HEK293 (cell line): ENCODE results near the gene GINS2.
A peak's percentile ranks its signal among the peaks of the same experiment; 100 is the strongest.

Experiments
- CTCF ChIA-PET: fragments of 350-600 bp; formaldehyde crosslinking; extraction: SDS; loops from one replicate; lab custom pipeline; 2021; ENCODE audit warnings: antibody characterized with exemption; lab: Yijun Ruan, JAX
- POLR2A ChIA-PET: fragments of 300-600 bp; formaldehyde crosslinking; extraction: SDS; loops from one replicate; lab custom pipeline; 2020; ENCODE audit warnings: antibody characterized with exemption, inconsistent platforms; lab: Yijun Ruan, JAX
- H3K27ac ChIP-seq: fragments of 200-500 bp; sonication (Bioruptor generic); 2 replicates; pipeline ENCODE4 v1.5.1; 2014; ENCODE audit warnings: low read depth, low read length, control low read depth, inconsistent platforms; ENCODE audit errors: extremely low read depth
- H3K36me3 ChIP-seq, 2 experiments: fragments of 200-500 bp in 1 of 2; sonication (Bioruptor generic) in 1 of 2; 1 replicate in 1 of 2; 2 replicates in 1 of 2; pipeline ENCODE4 v1.5.1; 2014 to 2017; ENCODE audit warnings: inconsistent platforms in 2 of 2, low read length in 2 of 2; ENCODE audit not compliant: control insufficient read depth in 2 of 2, insufficient read depth in 1 of 2
- H3K4me1 ChIP-seq: fragments of 200-500 bp; sonication (Bioruptor generic); 2 replicates; pipeline ENCODE4 v1.5.1; 2014; ENCODE audit warnings: mild to moderate bottlenecking, low read length, inconsistent platforms; ENCODE audit not compliant: control insufficient read depth, insufficient read depth
- H3K4me3 ChIP-seq: 2 replicates; pipeline ENCODE4 v1.5.1; 2011; ENCODE audit warnings: low read depth, mild to moderate bottlenecking, control low read depth, low read length, moderate library complexity
- H3K9me3 ChIP-seq: fragments of 200-500 bp; sonication (Bioruptor generic); 2 replicates; pipeline ENCODE4 v1.5.1; 2014; ENCODE audit warnings: low read depth, low read length, inconsistent platforms; ENCODE audit not compliant: control insufficient read depth, insufficient read depth
- HOXA7 ChIP-seq: sonication (generic); formaldehyde crosslinking; IDR thresholded peaks from 2 replicates; pipeline ENCODE4 v1.8.1; 2022; ENCODE audit warnings: missing genetic modification reagents, borderline replicate concordance
- KLF7 ChIP-seq: fragments of 450-650 bp; formaldehyde crosslinking; IDR thresholded peaks from 2 replicates; pipeline ENCODE4 v1.5.1; 2016; ENCODE audit warnings: missing biosample characterization, missing genetic modification characterization, borderline replicate concordance
- KLF9 ChIP-seq: fragments of 450-650 bp; formaldehyde crosslinking; IDR thresholded peaks from 2 replicates; pipeline ENCODE4 v1.5.1; 2016; ENCODE audit warnings: missing biosample characterization, missing genetic modification characterization, low read depth
- MYNN ChIP-seq: fragments of 450-650 bp; formaldehyde crosslinking; IDR thresholded peaks from 2 replicates; pipeline ENCODE4 v1.5.1; 2016; ENCODE audit warnings: missing biosample characterization, missing genetic modification characterization, borderline replicate concordance
- SP3 ChIP-seq: fragments of 450-650 bp; formaldehyde crosslinking; IDR thresholded peaks from 2 replicates; pipeline ENCODE4 v1.5.1; 2016; ENCODE audit warnings: missing biosample characterization, missing genetic modification characterization
- TRIM28 ChIP-seq: IDR thresholded peaks from 2 replicates; pipeline ENCODE4 v1.6.1; 2011; ENCODE audit warnings: low read length, control low read depth, borderline replicate concordance
- ZBTB17 ChIP-seq: fragments of 450-650 bp; formaldehyde crosslinking; IDR thresholded peaks from 2 replicates; pipeline ENCODE4 v1.5.1; 2016; ENCODE audit warnings: missing biosample characterization, missing genetic modification characterization
- ZFP69B ChIP-seq: fragments of 450-650 bp; formaldehyde crosslinking; IDR thresholded peaks from 2 replicates; pipeline ENCODE4 v1.5.1; 2016; ENCODE audit warnings: missing biosample characterization, missing genetic modification characterization
- ZNF155 ChIP-seq: fragments of 450-650 bp; formaldehyde crosslinking; IDR thresholded peaks from 2 replicates; pipeline ENCODE4 v1.5.1; 2016; ENCODE audit warnings: missing biosample characterization, missing genetic modification characterization
- ZNF16 ChIP-seq: fragments of 450-650 bp; formaldehyde crosslinking; IDR thresholded peaks from 2 replicates; pipeline ENCODE4 v1.5.1; 2016; ENCODE audit warnings: low read depth, missing biosample characterization, missing genetic modification characterization
- ZNF350 ChIP-seq: fragments of 450-650 bp; formaldehyde crosslinking; IDR thresholded peaks from 2 replicates; pipeline ENCODE4 v1.5.0; 2017; ENCODE audit warnings: missing biosample characterization, mild to moderate bottlenecking, missing genetic modification characterization
- ZNF548 ChIP-seq: fragments of 450-650 bp; formaldehyde crosslinking; IDR thresholded peaks from 2 replicates; pipeline ENCODE4 v1.5.1; 2016; ENCODE audit warnings: missing biosample characterization, missing genetic modification characterization
- ZNF785 ChIP-seq: fragments of 450-650 bp; formaldehyde crosslinking; IDR thresholded peaks from 2 replicates; pipeline ENCODE4 v1.5.1; 2016; ENCODE audit warnings: missing biosample characterization, missing genetic modification characterization
- ZSCAN30 ChIP-seq: fragments of 450-650 bp; IDR thresholded peaks from 2 replicates; pipeline ENCODE4 v1.5.1; 2018; ENCODE audit warnings: missing biosample characterization, mild to moderate bottlenecking, missing genetic modification characterization, moderate library complexity
- TF ChIP-seq, protein P1 (sequence below): fragments of 450-650 bp; formaldehyde crosslinking; IDR thresholded peaks from 2 replicates; pipeline ENCODE4 v1.5.1; 2016; ENCODE audit warnings: missing biosample characterization, missing genetic modification characterization
- TF ChIP-seq, protein P2 (sequence below): IDR thresholded peaks from 2 replicates; pipeline ENCODE4 v1.6.1; 2011; ENCODE audit warnings: mild to moderate bottlenecking, low read depth, low read length, borderline replicate concordance
- TF ChIP-seq, protein P3 (sequence below): fragments of 450-650 bp; formaldehyde crosslinking; optimal IDR thresholded peaks from 2 replicates; pipeline ENCODE3; 2016; ENCODE audit warnings: missing biosample characterization, mild to moderate bottlenecking, missing genetic modification characterization
- TF ChIP-seq, protein P4 (sequence below): sonication (generic); formaldehyde crosslinking; IDR thresholded peaks from 2 replicates; pipeline ENCODE4 v1.8.1; 2022; ENCODE audit warnings: mild to moderate bottlenecking, moderate library complexity, missing genetic modification reagents
- TF ChIP-seq, protein P5 (sequence below): fragments of 450-650 bp; formaldehyde crosslinking; IDR thresholded peaks from 2 replicates; pipeline ENCODE4 v1.5.1; 2016; ENCODE audit warnings: missing biosample characterization, missing genetic modification characterization
- TF ChIP-seq, protein P6 (sequence below): fragments of 450-650 bp; formaldehyde crosslinking; IDR thresholded peaks from 2 replicates; pipeline ENCODE4 v1.5.1; 2016; ENCODE audit warnings: missing biosample characterization, missing genetic modification characterization, low read depth

The GINS2 gene

DNA sequence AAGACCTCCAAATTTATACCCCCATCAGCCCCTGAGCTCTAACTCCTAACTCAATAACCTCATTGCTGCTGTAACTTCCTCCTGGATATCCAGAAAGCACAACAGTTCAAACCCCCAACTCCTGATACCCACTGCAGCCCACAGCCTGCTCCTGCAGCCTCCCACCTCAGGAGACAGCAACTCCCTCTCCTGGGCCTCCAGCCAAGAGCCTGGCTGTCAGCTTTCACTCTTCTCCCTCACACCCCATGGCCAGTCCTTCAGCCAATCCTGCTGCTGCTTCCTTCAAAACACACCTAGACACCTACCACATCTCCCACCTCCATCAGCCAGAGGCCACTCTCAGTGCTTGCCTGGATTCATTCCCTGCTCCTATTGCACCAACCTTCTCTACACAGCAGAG lies 5.4 kb downstream of the GINS2 start (continued):
- TF ChIP-seq MYNN (tag by site-specific recombination) (no peak), HOXA7 (CRISPR knock-in tag) (no peak), ZNF548 (peak; percentile 85), TRIM28 (no peak), ZNF350 (tag by site-specific recombination) (no peak), ZBTB17 (tag by site-specific recombination) (no peak), KLF7 (tag by site-specific recombination) (no peak)
- TF ChIP-seq, protein P1, sequence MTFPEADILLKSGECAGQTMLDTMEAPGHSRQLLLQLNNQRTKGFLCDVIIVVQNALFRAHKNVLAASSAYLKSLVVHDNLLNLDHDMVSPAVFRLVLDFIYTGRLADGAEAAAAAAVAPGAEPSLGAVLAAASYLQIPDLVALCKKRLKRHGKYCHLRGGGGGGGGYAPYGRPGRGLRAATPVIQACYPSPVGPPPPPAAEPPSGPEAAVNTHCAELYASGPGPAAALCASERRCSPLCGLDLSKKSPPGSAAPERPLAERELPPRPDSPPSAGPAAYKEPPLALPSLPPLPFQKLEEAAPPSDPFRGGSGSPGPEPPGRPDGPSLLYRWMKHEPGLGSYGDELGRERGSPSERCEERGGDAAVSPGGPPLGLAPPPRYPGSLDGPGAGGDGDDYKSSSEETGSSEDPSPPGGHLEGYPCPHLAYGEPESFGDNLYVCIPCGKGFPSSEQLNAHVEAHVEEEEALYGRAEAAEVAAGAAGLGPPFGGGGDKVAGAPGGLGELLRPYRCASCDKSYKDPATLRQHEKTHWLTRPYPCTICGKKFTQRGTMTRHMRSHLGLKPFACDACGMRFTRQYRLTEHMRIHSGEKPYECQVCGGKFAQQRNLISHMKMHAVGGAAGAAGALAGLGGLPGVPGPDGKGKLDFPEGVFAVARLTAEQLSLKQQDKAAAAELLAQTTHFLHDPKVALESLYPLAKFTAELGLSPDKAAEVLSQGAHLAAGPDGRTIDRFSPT (tag by site-specific recombination), result no peak
- TF ChIP-seq, protein P2, sequence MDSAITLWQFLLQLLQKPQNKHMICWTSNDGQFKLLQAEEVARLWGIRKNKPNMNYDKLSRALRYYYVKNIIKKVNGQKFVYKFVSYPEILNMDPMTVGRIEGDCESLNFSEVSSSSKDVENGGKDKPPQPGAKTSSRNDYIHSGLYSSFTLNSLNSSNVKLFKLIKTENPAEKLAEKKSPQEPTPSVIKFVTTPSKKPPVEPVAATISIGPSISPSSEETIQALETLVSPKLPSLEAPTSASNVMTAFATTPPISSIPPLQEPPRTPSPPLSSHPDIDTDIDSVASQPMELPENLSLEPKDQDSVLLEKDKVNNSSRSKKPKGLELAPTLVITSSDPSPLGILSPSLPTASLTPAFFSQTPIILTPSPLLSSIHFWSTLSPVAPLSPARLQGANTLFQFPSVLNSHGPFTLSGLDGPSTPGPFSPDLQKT, result no peak
- TF ChIP-seq, protein P3, sequence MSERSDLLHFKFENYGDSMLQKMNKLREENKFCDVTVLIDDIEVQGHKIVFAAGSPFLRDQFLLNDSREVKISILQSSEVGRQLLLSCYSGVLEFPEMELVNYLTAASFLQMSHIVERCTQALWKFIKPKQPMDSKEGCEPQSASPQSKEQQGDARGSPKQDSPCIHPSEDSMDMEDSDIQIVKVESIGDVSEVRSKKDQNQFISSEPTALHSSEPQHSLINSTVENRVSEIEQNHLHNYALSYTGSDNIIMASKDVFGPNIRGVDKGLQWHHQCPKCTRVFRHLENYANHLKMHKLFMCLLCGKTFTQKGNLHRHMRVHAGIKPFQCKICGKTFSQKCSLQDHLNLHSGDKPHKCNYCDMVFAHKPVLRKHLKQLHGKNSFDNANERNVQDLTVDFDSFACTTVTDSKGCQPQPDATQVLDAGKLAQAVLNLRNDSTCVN (tag by site-specific recombination), result no peak
- TF ChIP-seq, protein P4, sequence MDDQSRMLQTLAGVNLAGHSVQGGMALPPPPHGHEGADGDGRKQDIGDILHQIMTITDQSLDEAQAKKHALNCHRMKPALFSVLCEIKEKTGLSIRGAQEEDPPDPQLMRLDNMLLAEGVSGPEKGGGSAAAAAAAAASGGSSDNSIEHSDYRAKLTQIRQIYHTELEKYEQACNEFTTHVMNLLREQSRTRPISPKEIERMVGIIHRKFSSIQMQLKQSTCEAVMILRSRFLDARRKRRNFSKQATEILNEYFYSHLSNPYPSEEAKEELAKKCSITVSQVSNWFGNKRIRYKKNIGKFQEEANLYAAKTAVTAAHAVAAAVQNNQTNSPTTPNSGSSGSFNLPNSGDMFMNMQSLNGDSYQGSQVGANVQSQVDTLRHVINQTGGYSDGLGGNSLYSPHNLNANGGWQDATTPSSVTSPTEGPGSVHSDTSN (CRISPR knock-in tag), result no peak

DNA sequence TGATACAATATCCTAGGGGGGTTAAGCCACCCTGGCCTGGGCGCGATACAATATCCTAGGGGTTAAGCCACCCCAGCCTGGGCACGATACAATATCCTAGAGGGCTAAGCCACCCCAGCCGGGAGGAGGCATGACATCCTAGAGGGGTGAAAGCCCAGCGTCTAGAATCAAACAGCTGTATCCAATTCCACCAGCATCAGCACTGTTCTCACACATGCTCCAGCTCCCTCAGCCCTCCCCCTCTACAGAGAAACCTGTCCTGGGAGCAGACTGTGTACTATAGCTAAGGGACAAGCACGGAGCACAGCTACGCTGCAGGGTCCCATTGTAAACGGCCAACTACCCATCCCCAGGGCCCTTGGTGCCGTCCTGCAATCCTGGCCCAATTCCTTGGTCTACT lies 6.2 kb downstream of the GINS2 start:
- POLR2A ChIA-PET, result interaction anchor here (1.5 kb wide), 1 partner anchor 9 kb away, joined by 6 read pairs; no protein-coding TSS in a partner anchor
- Histone ChIP-seq H3K36me3 (peaks cover 24 to 92% of the 10 kb centered on the region in 2 experiments; a peak in 2 of 3 replicates), H3K9me3 (no peaks in the 10 kb centered on the region), H3K27ac (no peak overlapping the region), H3K4me3 (no peak overlapping the region), H3K4me1 (no peaks in the 10 kb centered on the region; the same call in 1 of the 2 replicates)
- CTCF ChIA-PET, result interaction anchor here (1.3 to 2.3 kb wide), 2 partner anchors 35 to 36 kb away, joined by 9 to 10 read pairs; no protein-coding TSS in a partner anchor
- TF ChIP-seq ZSCAN30 (tag by site-specific recombination), result no peak
- TF ChIP-seq, protein P5, sequence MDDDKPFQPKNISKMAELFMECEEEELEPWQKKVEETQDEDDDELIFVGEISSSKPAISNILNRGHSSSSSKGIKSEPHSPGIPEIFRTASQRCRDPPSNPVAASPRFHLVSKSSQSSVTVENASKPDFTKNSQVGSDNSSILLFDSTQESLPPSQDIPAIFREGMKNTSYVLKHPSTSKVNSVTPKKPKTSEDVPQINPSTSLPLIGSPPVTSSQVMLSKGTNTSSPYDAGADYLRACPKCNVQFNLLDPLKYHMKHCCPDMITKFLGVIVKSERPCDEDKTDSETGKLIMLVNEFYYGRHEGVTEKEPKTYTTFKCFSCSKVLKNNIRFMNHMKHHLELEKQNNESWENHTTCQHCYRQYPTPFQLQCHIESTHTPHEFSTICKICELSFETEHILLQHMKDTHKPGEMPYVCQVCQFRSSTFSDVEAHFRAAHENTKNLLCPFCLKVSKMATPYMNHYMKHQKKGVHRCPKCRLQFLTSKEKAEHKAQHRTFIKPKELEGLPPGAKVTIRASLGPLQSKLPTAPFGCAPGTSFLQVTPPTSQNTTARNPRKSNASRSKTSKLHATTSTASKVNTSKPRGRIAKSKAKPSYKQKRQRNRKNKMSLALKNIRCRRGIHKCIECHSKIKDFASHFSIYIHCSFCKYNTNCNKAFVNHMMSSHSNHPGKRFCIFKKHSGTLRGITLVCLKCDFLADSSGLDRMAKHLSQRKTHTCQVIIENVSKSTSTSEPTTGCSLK (tag by site-specific recombination), result no peak
- TF ChIP-seq ZNF155 (tag by site-specific recombination), result no peak
- no peak for TF ChIP-seq ZNF785 (tag by site-specific recombination)
- no peak for TF ChIP-seq ZNF16 (tag by site-specific recombination)
- TF ChIP-seq SP3 (tag by site-specific recombination), result no peak
- TF ChIP-seq KLF9 (tag by site-specific recombination), result no peak
- no peak for TF ChIP-seq ZFP69B
- TF ChIP-seq, protein P6, sequence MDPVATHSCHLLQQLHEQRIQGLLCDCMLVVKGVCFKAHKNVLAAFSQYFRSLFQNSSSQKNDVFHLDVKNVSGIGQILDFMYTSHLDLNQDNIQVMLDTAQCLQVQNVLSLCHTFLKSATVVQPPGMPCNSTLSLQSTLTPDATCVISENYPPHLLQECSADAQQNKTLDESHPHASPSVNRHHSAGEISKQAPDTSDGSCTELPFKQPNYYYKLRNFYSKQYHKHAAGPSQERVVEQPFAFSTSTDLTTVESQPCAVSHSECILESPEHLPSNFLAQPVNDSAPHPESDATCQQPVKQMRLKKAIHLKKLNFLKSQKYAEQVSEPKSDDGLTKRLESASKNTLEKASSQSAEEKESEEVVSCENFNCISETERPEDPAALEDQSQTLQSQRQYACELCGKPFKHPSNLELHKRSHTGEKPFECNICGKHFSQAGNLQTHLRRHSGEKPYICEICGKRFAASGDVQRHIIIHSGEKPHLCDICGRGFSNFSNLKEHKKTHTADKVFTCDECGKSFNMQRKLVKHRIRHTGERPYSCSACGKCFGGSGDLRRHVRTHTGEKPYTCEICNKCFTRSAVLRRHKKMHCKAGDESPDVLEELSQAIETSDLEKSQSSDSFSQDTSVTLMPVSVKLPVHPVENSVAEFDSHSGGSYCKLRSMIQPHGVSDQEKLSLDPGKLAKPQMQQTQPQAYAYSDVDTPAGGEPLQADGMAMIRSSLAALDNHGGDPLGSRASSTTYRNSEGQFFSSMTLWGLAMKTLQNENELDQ (tag by site-specific recombination), result no peak
